Endothelial cell of umbilical vein (primary cell): ENCODE data around the gene PLEKHG7. TPM values are rescaled to one million over a fixed set of nuclear protein-coding genes. Genes with fewer than 3 reads are reported as not detected.

Source experiments
- BruUV-seq: library from RNA; stranded (reverse); fragments of 400-500 nt; replicated peaks from 2 replicates; lab custom pipeline; 2021; lab: Mats Ljungman, UMichigan
- CTCF ChIA-PET: fragments of 300-600, 350-600 bp; sonication (Branson Sonifier 250); formaldehyde crosslinking; loops from one replicate; lab custom pipeline; 2021; ENCODE audit warnings: antibody characterized with exemption, inconsistent platforms; lab: Charles Lee
- POLR2A ChIA-PET: fragments of 300-600, 350-600 bp; sonication (Branson Sonifier 250); formaldehyde crosslinking; loops from one replicate; lab custom pipeline; 2021; ENCODE audit warnings: antibody characterized with exemption, inconsistent platforms; lab: Charles Lee
- DNase-seq: peaks from one replicate; pipeline ENCODE4 v3.0.0-alpha.2; 2011; ENCODE audit warnings: low read depth, low spot score
- FAIRE-seq: peaks from 2 replicates; lab custom pipeline; 2011; peaks lifted over from hg19 to GRCh38; lab: Jason Lieb, UNC
- H2AFZ ChIP-seq: 2 replicates; pipeline ENCODE4 v1.6.0; 2012; ENCODE audit warnings: low read depth, low read length, control low read depth, inconsistent platforms
- H3K27ac ChIP-seq: 2 replicates; pipeline ENCODE4 v1.5.1; 2011; ENCODE audit warnings: low read depth, mild to moderate bottlenecking, control low read depth, low read length, moderate library complexity; ENCODE audit not compliant: insufficient read depth
- H3K27me3 ChIP-seq, 2 experiments: 2 replicates each; pipeline versions ENCODE4 v1.6.0 to v1.6.1; 2011; ENCODE audit warnings: low read length in 2 of 2, mixed read lengths in 1 of 2; ENCODE audit not compliant: control insufficient read depth in 2 of 2, insufficient read depth in 2 of 2
- H3K36me3 ChIP-seq, 2 experiments: 2 replicates in 1 of 2; 3 replicates in 1 of 2; pipeline ENCODE4 v1.5.1; 2011; ENCODE audit warnings: low read length in 2 of 2, mild to moderate bottlenecking in 1 of 2, moderate library complexity in 1 of 2; ENCODE audit not compliant: control insufficient read depth in 2 of 2, insufficient read depth in 2 of 2; ENCODE audit errors: extremely low read depth in 1 of 2
- H3K4me1 ChIP-seq: 3 replicates; pipeline ENCODE4 v1.5.1; 2011; ENCODE audit warnings: mild to moderate bottlenecking, low read length; ENCODE audit not compliant: control insufficient read depth, insufficient read depth; ENCODE audit errors: extremely low read depth
- H3K4me2 ChIP-seq: 2 replicates; pipeline ENCODE4 v1.6.1; 2011; ENCODE audit warnings: low read length, control low read depth, mixed read lengths; ENCODE audit not compliant: insufficient read depth
- H3K4me3 ChIP-seq, 3 experiments: fragments of 200-600 bp in 1 of 3; sonication (generic), shearing (Covaris generic) in 1 of 3; replicated peaks in 1 of 3; 2 replicates each; pipeline ENCODE4 v1.5.1; 2011 to 2016; ENCODE audit warnings: control low read depth in 3 of 3, low read length in 3 of 3, mild to moderate bottlenecking in 2 of 3, inconsistent platforms in 1 of 3, low read depth in 1 of 3, moderate library complexity in 1 of 3; ENCODE audit not compliant: insufficient read depth in 1 of 3
- H3K79me2 ChIP-seq: 2 replicates; pipeline ENCODE4 v1.6.0; 2012; ENCODE audit warnings: low read length, inconsistent platforms; ENCODE audit not compliant: control insufficient read depth, insufficient read depth
- H3K9ac ChIP-seq: replicated peaks from 2 replicates; pipeline ENCODE3; 2011; ENCODE audit warnings: low read length, control low read depth; ENCODE audit not compliant: insufficient read depth; ENCODE audit errors: extremely low read depth
- H3K9me1 ChIP-seq: replicated peaks from 3 replicates; pipeline ENCODE4 v1.6.0; 2011; ENCODE audit warnings: mild to moderate bottlenecking, low read length; ENCODE audit not compliant: control insufficient read depth, insufficient read depth; ENCODE audit errors: extremely low read depth
- H3K9me3 ChIP-seq: replicated peaks from 2 replicates; pipeline ENCODE4 v1.5.1; 2012; ENCODE audit warnings: low read length, inconsistent platforms; ENCODE audit not compliant: control insufficient read depth, insufficient read depth
- H4K20me1 ChIP-seq: replicated peaks from 2 replicates; pipeline ENCODE3; 2011; ENCODE audit warnings: mild to moderate bottlenecking, low read length; ENCODE audit not compliant: control insufficient read depth, insufficient read depth; ENCODE audit errors: extremely low read depth
- CTCF ChIP-seq, 2 donors: IDR thresholded peaks; 1 replicate in 1 of 2; 2 replicates in 1 of 2; pipeline ENCODE4 v1.5.1; 2011; ENCODE audit warnings: low read length in 2 of 2, mild to moderate bottlenecking in 2 of 2, moderate library complexity in 2 of 2, control low read depth in 1 of 2, inconsistent platforms in 1 of 2, low read depth in 1 of 2; ENCODE audit not compliant: insufficient read depth in 1 of 2; ENCODE audit errors: extremely low read depth in 1 of 2
- EZH2 ChIP-seq: IDR thresholded peaks from 2 replicates; pipeline ENCODE4 v1.6.1; 2012; ENCODE audit warnings: borderline replicate concordance, low read depth, mild to moderate bottlenecking, moderate library complexity, low read length, inconsistent platforms; ENCODE audit not compliant: severe bottlenecking
- FOS ChIP-seq: IDR thresholded peaks from 2 replicates; pipeline ENCODE4 v1.6.1; 2011; ENCODE audit warnings: mild to moderate bottlenecking, low read length, moderate library complexity, borderline replicate concordance; ENCODE audit not compliant: insufficient read depth
- GATA2 ChIP-seq: IDR thresholded peaks from 2 replicates; pipeline ENCODE4 v1.7.0; 2011; ENCODE audit warnings: low read depth, mild to moderate bottlenecking, moderate library complexity, mixed read lengths, low read length; ENCODE audit not compliant: insufficient read length, insufficient read depth
- JUN ChIP-seq: IDR thresholded peaks from 2 replicates; pipeline ENCODE4 v1.6.1; 2011; ENCODE audit warnings: borderline replicate concordance, low read depth; ENCODE audit not compliant: insufficient read length, insufficient read depth
- MYC ChIP-seq: IDR thresholded peaks from one replicate; pipeline ENCODE4 v1.6.1; 2011; ENCODE audit warnings: mild to moderate bottlenecking, low read depth, low read length
- POLR2A ChIP-seq: IDR thresholded peaks from 2 replicates; pipeline ENCODE4 v1.6.1; 2012; ENCODE audit warnings: low read depth, mild to moderate bottlenecking, control low read depth, low read length
- dilution Hi-C: fragments of 300-500 bp; cut with MboI; formaldehyde crosslinking; loops from one replicate; pipeline ENCODE4 v1.15.0; 2019; ENCODE audit warnings: low sequenced_read_pairs; ENCODE audit not compliant: extremely low pct_ligation_motif_present
- intact Hi-C: fragments of 100-400 bp; cut with micrococcal nuclease; formaldehyde crosslinking; loops from one replicate; pipeline ENCODE4 v1.10.0; 2022
- polyA plus RNA-seq, 4 experiments: library from polyadenylated mRNA; depleted of rRNA in 3 of 4; stranded (reverse) in 3 of 4; unstranded in 1 of 4; fragments of >200 nt; gene quantifications; 2 replicates each; pipeline versions ENCODE4 v1.2.1 to v1.2.3, GENCODE V29; 2011 to 2012; ENCODE audit warnings: missing spikeins in 1 of 4
- total RNA-seq: library from RNA; stranded (reverse); gene quantifications from 2 replicates; pipeline ENCODE4 v1.2.3, GENCODE V29; 2021

PLEKHG7 gene
- total and polyA plus RNA-seq, 2 donors (not counting 3 experiments of a cell fraction or from before 2014, with no cell fraction given): not detected

GRCh38 chr12:92717202-92717601 is 14.4 kb downstream of the PLEKHG7 start:
- dilution Hi-C loops: no loop called here
- CTCF ChIA-PET: interaction anchor here (0.6 to 1.9 kb wide), 27 partner anchors 10 to 1385 kb away, joined by 3 to 22 read pairs (median 4); no protein-coding TSS in a partner anchor
- no TSS peak for BruUV-seq

More at GRCh38 chr12:92717202-92717601, 14.4 kb downstream of the PLEKHG7 start:
- no peaks in the 10 kb centered on the region for H3K4me1 ChIP-seq
- H3K4me2 ChIP-seq: no peak overlapping the region
- H3K27me3 ChIP-seq: no peaks in the 10 kb centered on the region
- no peaks in the 10 kb centered on the region for H3K79me2 ChIP-seq
- intact Hi-C loops: loop anchor here (2.0 to 5.0 kb wide), 3 partner anchors 68 to 700 kb away; no protein-coding TSS in a partner anchor
- no peak overlapping the region for H3K9ac ChIP-seq
- no peaks in the 10 kb centered on the region for H4K20me1 ChIP-seq
- no peak overlapping the region for H3K4me3 ChIP-seq
- TF ChIP-seq MYC: no peak
- TF ChIP-seq CTCF (IDR thresholded peaks at IDR 0.05; ENCODE audit: extremely low read depth in 1 of 2, insufficient read depth in 1 of 2, low read depth in 1 of 2, low read length in 2 of 2): peak; percentile 45 to 52
- no peak for TF ChIP-seq EZH2
- TF ChIP-seq FOS: no peak
- no peak for TF ChIP-seq GATA2
- TF ChIP-seq POLR2A: no peak
- TF ChIP-seq JUN: no peak
- POLR2A ChIA-PET: no interaction called here
- DNase-seq: peak; percentile 64
- no peaks in the 10 kb centered on the region for H3K36me3 ChIP-seq
- H3K27ac ChIP-seq: no peak overlapping the region
- no peak for FAIRE-seq
- no peaks in the 10 kb centered on the region for H3K9me3 ChIP-seq
- peak overlapping the region; percentile 35 for H2AFZ ChIP-seq
- no peaks in the 10 kb centered on the region for H3K9me1 ChIP-seq
